ENCODE results near the gene ARL16.

The ARL16 gene

GRCh38 chr17:81666342-81667191 is 17.0 kb downstream of the ARL16 start, which contains the start of the genes CCDC137 and OXLD1:
TSS of gene CCDC137 (plus strand) at chr17:81666737. CDS start at chr17:81666767, 30 bp downstream.
TSS of gene OXLD1 (minus strand) at chr17:81666605. CDS start at chr17:81666577, 28 bp downstream.
- peak; percentile 86 for DNase-seq (ENCODE audit: low read depth, low spot score)

GRCh38 chr17:81666092-81666341 is 17.6 kb downstream of the ARL16 start:
- DNase-seq (ENCODE audit: low read depth, low spot score), result no peak

- DNase-seq (ENCODE audit: low read depth, low spot score), result no peak
Measured at GRCh38 chr17:81665205-81666091, 18.1 kb downstream of the ARL16 start.

GRCh38 chr17:81664051-81664470 is 19.5 kb downstream of the ARL16 start:
- no peak for DNase-seq (ENCODE audit: low read depth, low spot score)

- DNase-seq (ENCODE audit: low read depth, low spot score), result no peak
Measured at GRCh38 chr17:81662002-81662401, 21.6 kb downstream of the ARL16 start.

- DNase-seq (ENCODE audit: low read depth, low spot score), result no peak
Measured at GRCh38 chr17:81660441-81660840, 23.2 kb downstream of the ARL16 start.

- DNase-seq (ENCODE audit: low read depth, low spot score), result no peak
Measured at GRCh38 chr17:81659038-81659437, 24.6 kb downstream of the ARL16 start.

GRCh38 chr17:81656835-81657234 is 26.8 kb downstream of the ARL16 start:
- DNase-seq (ENCODE audit: low read depth, low spot score), result no peak

GRCh38 chr17:81656118-81656743 is 27.4 kb downstream of the ARL16 start, which contains the start of gene PDE6G:
TSS of gene PDE6G (minus strand) at chr17:81656542. CDS start at chr17:81653305, 3,237 bp downstream.
- DNase-seq (ENCODE audit: low read depth, low spot score), result no peak

- DNase-seq (ENCODE audit: low read depth, low spot score), result no peak
Measured at GRCh38 chr17:81655378-81656117, 28.0 kb downstream of the ARL16 start.

- no peak for DNase-seq (ENCODE audit: low read depth, low spot score)
Measured at GRCh38 chr17:81652906-81653771, 30.5 kb downstream of the ARL16 start.

GRCh38 chr17:81651692-81652091 is 31.9 kb downstream of the ARL16 start:
- DNase-seq (ENCODE audit: low read depth, low spot score), result peak; percentile 45

- no peak for DNase-seq (ENCODE audit: low read depth, low spot score)
Measured at GRCh38 chr17:81650951-81651350, 32.6 kb downstream of the ARL16 start.

GRCh38 chr17:81648707-81649085 is 34.9 kb downstream of the ARL16 start:
- DNase-seq (ENCODE audit: low read depth, low spot score), result no peak

- no peak for DNase-seq (ENCODE audit: low read depth, low spot score)
Measured at GRCh38 chr17:81648013-81648706, 35.4 kb downstream of the ARL16 start.

- no peak for DNase-seq (ENCODE audit: low read depth, low spot score)
Measured at GRCh38 chr17:81647640-81648012, 36.0 kb downstream of the ARL16 start.

GRCh38 chr17:81646869-81647600 is 36.6 kb downstream of the ARL16 start:
- DNase-seq (ENCODE audit: low read depth, low spot score), result no peak

GRCh38 chr17:81644976-81645952 is 38.3 kb downstream of the ARL16 start:
- DNase-seq (ENCODE audit: low read depth, low spot score), result no peak
